Fibroblast of pulmonary artery (primary cell): Measurements from ENCODE around the gene TPST1.

Experiments
- DNase-seq: peaks from one replicate; pipeline ENCODE4 v3.0.0-alpha.2; 2010; ENCODE audit warnings: low read depth
- H3K4me3 ChIP-seq: replicated peaks from 2 replicates; pipeline ENCODE4 v1.5.1; 2011; ENCODE audit warnings: low read depth, mild to moderate bottlenecking, control low read depth, low read length, moderate library complexity
- TF ChIP-seq, protein P1 (sequence below): IDR thresholded peaks from 2 replicates; pipeline ENCODE4 v1.5.1; 2011; ENCODE audit warnings: mild to moderate bottlenecking, control low read depth, low read length, inconsistent platforms; ENCODE audit errors: missing control alignments

TPST1 gene

GRCh38 chr7:66238773-66239466 is 33.8 kb downstream of the TPST1 start:
- DNase-seq: no peak
- TF ChIP-seq, protein P1, sequence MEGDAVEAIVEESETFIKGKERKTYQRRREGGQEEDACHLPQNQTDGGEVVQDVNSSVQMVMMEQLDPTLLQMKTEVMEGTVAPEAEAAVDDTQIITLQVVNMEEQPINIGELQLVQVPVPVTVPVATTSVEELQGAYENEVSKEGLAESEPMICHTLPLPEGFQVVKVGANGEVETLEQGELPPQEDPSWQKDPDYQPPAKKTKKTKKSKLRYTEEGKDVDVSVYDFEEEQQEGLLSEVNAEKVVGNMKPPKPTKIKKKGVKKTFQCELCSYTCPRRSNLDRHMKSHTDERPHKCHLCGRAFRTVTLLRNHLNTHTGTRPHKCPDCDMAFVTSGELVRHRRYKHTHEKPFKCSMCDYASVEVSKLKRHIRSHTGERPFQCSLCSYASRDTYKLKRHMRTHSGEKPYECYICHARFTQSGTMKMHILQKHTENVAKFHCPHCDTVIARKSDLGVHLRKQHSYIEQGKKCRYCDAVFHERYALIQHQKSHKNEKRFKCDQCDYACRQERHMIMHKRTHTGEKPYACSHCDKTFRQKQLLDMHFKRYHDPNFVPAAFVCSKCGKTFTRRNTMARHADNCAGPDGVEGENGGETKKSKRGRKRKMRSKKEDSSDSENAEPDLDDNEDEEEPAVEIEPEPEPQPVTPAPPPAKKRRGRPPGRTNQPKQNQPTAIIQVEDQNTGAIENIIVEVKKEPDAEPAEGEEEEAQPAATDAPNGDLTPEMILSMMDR: no peak

GRCh38 chr7:66239467-66239856 is 34.3 kb downstream of the TPST1 start:
- no peak overlapping the region for H3K4me3 ChIP-seq
- DNase-seq: no peak
- TF ChIP-seq, protein P1: no peak

More at GRCh38 chr7:66238773-66239466, 33.8 kb downstream of the TPST1 start:
- no peak overlapping the region for H3K4me3 ChIP-seq

GRCh38 chr7:66245008-66245407 is 39.9 kb downstream of the TPST1 start:
- H3K4me3 ChIP-seq: no peak overlapping the region
- TF ChIP-seq, protein P1: no peak
- DNase-seq: no peak

DNA sequence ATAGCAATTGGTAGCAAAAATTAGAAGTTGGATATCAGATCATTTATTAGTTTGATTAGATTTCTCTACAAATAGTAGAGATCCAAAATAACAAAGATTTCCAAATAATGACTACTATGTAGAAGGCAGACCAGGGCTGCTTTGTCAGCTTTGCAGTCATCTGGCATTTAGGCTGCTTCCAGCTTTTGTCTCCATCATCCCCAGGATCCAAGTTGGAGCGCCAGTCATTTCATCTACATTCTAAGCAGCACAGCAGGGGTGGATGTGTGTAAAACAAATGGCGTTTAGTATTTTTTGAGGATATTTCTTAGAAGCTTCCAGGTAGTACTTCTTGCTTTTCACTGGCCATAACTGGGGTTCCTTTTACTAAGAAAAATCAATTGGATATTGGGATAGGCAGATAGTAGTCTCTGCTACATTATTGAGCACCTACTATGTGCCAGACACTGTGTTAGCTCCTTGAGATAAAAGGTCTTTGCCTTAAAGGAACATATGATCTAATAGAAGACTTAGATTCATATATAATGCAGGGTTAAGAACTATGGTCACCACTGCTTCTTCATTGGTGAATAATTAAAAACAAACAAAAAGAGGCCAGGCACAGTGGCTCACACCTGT is 41.5 kb downstream of the TPST1 start:
- no peak for DNase-seq
- TF ChIP-seq, protein P1: no peak
- no peak overlapping the region for H3K4me3 ChIP-seq

DNA sequence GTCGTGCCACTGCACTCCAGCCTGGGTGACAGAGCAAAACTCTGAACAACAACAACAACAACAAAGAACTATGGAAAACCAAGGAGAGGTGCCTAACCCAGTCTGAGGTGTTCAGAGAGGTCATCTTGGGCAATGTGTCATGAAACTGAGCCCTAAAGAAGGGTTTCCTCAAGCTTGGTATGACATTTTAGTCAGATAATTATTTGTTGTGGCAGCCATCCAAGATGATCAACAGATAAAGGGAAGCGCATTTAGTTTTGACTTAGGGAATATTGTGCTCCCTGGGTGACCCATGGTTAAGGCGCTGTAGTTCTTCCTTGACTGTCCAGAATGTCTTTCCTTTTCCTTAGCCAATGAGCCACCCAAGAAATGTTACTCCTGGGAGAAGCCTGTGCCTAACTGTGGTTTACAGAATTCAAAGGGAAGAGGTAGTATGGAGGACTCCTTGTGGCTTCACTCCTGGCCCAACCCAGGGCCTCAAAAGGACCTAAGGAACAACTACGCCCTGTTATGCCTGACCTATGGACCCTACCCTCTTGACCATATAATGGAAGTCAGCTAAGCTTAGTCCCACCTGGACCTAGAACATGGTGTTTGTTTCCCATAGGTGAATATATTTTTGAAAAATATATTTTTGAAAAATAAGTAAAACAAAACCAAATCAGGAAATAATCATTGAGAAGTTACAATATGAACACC is 42.4 kb downstream of the TPST1 start:
- DNase-seq: no peak

DNA sequence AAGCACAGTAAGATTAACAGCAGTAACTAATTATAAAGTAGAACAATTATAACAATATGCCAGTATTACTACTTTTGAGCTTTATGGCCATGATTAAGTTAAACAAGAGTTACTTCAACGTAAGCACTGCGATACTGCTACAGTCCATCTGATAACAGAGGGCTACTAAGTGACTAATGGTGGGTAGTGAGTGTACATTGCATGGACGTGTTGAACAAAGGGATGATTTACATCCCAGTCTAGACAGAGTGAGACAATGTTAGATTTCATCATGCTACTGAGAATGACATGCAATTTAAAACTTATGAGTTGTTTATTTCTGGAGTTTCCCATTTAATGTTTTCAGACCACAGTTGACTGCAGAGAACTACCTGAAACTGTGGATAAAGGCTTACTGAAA is 45.6 kb downstream of the TPST1 start:
- TF ChIP-seq, protein P1: no peak
- DNase-seq: peak; percentile 95
- no peak overlapping the region for H3K4me3 ChIP-seq

More for the DNA sequence above, 42.4 kb downstream of the TPST1 start:
- no peak overlapping the region for H3K4me3 ChIP-seq
- TF ChIP-seq, protein P1: no peak
